Activated T-cell treated with anti-CD3 and anti-CD28 coated beads, Interleukin-2, amount 50 U/mL, for 1 hour (primary cell): ENCODE results near the gene FABP7.

ENCODE experiments used
- DNase-seq: peaks from one replicate; pipeline ENCODE4 v3.0.0-alpha.2; 2020

Gene FABP7

DNA sequence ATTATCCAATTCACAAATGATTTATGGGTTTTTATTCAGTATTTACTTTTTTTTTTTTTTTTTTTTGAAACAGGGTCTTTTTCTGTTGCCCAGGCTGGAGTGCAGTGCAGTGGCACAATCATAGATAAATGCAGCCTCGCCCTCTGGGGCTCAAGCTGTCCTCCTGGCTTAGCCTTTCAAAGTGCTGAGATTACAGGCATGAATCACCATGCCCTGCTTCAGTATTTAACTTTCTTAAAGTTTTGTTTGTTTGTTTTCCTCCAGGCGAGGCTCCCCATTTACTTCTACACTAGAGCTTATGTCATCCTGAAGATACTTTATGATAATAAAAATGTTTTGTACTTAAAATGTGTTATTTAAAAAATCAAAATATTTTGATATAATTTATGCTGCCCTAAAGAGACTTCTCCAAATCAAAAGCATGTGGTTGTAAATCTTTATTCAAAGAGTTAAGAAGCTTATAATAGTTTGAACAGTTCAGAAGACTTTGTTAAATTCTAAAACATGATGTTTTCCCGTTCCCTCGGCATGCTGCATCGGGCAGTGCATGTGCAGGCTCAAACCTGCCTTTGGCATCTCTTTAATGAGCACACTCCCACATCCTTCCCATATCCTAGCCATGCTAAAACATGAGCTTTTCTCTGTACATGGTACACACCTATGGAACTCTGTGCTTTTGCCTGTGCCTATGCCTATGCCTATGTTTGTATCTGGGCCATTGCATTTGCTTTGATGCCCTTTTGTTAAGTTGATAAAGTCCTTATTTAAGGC lies 20.6 kb downstream of the FABP7 start:
- DNase-seq = no peak

GRCh38 chr6:122800906-122801305 lies 21.4 kb downstream of the FABP7 start:
- DNase-seq = no peak

- no peak for DNase-seq
Observed at GRCh38 chr6:122801397-122801796, 21.9 kb downstream of the FABP7 start.

- no peak for DNase-seq
Observed at GRCh38 chr6:122803171-122803661, 23.7 kb downstream of the FABP7 start.

DNA sequence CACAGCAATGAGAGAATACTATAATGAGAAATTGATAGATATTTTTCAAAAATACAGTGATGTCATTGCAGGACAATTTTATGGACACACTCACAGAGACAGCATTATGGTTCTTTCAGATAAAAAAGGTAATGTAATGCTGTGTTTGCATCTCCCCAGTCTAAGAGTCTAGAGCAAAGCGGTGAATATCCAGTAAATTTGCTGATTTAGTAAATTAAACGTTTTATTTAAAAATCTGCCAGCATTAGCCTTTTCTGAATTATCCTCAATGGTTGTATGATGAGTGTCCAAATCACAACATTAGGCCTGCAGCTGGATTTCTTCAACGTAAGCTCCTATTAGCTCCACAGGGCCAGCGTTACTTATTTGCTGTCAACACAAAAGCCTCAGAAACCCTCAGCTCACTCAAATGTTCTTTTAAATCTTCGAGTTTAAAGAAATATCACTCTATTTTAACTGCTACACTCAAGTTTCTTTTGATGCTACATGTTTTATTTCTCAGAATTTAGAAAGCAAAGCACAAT lies 25.5 kb downstream of the FABP7 start:
- no peak for DNase-seq

DNA sequence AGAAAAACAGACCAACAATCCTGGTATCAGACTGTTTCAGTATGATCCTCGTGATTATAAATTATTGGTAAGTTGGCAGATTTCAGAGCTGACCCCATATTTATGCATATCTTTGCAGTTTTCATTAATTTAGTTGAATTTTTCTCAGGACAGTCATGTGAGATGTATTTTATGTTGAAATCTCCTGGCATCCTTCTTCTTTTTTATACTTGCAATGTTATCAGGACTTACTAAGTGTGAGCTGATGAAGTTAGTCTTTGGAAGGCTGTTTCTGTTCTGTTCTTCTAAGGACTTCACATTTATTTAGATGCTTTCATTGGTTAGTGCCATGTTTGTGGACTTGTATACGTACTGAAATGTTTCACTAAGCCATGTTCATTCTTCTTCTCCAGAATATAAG lies 26.8 kb downstream of the FABP7 start:
- no peak for DNase-seq

DNA sequence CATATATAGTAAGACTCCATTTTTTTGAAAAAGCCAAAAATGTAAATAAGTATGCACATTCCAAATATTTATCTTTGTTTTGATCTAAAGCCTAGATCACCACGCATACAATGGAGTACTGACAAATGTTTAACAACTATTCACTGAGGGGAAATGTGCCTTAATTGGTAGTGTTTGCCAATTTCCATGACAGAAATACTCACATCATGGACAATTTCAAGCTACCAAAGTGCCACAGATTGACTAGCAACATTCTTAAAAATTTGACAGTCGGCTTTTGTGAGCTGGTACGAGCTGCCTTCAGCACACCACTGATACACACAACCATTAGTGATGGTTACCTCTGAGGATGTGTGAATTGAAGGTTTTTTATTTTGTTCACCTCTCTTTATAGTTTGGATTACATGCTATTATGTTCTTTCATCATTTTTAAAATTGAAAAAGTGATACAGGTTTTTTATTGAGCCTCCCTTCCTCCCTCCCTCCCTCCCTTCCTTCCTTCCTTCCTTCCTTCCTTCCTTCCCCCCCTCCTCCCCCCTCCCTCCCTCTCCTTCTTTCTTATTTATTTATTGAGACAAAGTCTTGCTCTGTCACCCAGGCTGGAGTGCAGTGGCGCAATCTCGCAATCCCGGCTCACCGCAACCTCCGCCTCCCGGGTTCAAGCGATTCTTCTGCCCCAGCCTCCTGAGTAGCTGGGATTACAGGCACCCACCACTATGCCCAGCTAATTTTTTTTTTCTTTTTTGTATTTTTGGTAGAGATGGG lies 28.8 kb downstream of the FABP7 start:
- no peak for DNase-seq

GRCh38 chr6:122809001-122809400 lies 29.5 kb downstream of the FABP7 start:
- DNase-seq = no peak

DNA sequence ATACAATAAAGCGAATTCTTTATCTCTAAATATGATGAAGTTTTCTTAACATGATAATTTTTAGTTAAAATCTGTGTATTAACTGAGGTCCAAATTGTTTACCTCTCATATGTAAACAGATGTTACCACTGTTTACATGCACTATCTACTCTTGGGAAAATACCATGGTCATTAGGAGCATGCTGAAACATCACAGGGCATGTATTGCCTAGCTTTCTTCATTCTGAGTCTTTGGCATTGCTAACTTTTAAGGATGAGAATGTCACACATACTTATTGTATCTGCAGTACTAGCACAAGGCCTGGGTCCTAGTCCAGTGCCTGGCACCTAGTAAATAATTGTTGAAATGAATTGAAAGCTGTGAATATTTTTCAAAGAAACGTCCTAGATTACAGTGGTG lies 30.2 kb downstream of the FABP7 start:
- no peak for DNase-seq

GRCh38 chr6:122810189-122810588 lies 30.7 kb downstream of the FABP7 start:
- no peak for DNase-seq

DNA sequence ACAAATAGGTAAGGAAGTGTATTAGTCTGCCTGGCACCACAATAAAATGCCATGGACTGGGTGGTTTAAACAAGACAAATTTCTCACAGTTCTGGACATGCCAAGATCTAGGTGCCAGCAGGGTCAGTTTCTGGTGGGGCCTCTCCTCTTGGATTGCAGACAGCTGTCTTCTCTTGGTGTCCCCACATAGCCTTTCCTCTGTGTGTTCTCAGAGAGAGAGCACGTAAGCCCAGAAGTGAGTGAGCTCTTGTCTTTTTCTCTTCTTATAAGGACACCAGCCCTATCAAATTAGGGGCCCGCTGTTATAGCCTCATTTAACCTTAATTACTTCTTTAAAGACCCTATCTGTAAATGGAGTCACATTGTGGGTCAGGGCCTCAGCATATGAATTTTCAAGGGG lies 37.8 kb downstream of the FABP7 start:
- DNase-seq = no peak

- DNase-seq = no peak
Observed at GRCh38 chr6:122817766-122818165, 38.2 kb downstream of the FABP7 start.

- DNase-seq = no peak
Observed at GRCh38 chr6:122818866-122819265, 39.4 kb downstream of the FABP7 start.

DNA sequence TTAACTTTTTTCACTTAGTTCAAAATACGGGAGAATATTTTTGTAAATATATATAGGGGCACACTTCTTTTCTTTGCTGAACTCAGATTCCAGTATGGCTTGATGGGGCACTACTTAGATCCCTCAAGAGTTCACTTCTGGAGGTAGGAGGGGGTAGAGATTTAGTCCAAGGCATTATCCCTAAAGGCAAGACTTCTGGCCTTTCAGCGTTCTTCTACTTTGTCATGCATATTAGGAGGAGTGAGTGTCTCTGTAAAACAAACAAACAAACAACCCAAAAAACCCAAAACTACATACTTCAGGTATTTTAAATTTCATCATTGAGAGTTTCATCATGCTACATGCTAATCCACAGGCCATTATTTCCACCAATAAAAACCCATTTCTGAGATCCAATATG lies 41.6 kb downstream of the FABP7 start:
- DNase-seq = no peak

DNA sequence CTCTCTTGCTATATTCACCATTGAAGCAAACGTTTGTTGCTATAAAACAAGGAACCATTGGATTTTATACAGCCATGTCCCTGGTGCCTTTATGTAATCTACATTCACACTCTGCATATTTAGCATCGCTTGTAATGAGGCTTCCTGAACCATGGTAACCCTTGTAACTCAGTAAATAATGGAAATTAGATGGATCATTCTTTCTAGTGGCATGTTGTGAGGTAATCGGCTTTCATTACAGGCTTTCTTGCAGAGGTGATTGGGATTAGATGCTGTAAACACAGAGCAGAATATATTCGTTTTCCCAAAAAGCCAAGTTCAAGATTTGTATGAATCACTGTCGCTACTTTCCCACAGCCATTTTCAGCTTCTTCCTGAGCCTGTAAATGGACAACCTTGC lies 45.6 kb downstream of the FABP7 start:
- no peak for DNase-seq

DNA sequence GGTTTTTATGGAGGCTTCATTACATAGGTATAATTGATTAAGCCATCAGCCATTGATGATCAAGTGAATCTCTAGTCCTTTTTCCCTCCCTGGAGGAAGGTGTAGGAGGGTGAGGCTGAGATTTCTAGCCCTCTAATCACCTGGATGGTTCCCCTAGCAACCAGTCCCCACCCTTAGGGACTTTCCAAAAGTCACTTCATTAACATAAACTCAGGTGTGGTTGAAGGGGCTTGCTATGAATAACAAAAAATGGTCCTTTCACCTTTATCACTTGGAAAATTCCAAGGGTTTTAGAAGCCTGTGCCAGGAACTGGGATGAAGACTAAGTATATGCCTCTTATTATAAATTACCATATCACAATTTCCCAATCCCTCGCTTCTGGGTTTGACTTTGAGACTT lies 49.9 kb downstream of the FABP7 start:
- no peak for DNase-seq

- DNase-seq = no peak
Observed at GRCh38 chr6:122831511-122831910, 52.0 kb downstream of the FABP7 start.

GRCh38 chr6:122832459-122832858 lies 52.9 kb downstream of the FABP7 start:
- no peak for DNase-seq

DNA sequence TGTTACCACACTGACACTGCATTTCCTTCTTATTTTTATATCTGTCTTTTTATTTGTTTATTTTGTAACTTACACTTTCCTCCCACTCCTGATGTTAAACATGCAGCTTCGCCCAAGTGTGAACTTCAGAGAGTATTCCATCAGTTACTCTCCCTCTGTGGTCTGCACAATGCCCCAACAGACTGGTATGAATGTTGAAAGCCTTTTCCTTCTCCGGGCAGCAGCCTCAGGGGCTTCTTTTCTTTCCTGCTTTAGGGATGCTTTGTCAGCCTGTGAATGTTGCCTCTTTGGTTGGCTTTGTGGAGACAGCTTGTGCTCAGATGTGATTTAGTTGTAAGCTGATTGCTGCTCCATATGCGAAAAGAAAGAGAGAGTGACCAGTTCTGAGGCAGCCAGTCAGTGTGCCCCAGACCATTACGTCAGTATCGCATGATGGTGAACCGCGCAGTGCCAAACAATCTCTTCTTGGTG lies 53.5 kb downstream of the FABP7 start:
- no peak for DNase-seq
